ENCODE measurements around the gene SPRR1A.
"Not testable (repeated sequence)": the region's sequence is repeated elsewhere in the genome, so short reads cannot be mapped to it uniquely, and the experiment has no call there.

The SPRR1A gene

DNA sequence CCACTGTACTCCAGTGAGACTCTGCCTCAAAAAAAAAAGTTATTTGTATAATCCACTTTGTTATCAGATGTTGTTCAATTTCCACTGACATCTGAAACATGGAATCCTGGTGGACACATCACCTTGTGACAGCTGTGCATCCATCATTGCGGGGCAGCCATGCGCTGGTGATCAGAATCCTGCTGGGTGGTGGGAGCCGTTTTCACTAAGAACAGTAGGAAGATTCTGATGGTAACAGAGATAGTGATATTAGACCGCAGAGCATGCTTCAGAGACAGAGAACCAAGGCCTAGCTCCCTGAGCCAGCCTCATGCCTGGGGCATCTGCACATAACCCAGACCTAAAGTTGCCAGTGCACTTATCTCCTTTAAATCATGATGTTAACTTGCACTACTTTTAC, 14.6 kb downstream of the SPRR1A start:
- Histone ChIP-seq H4K20me1 (ENCODE audit: insufficient read depth, low read length) (no peaks in the 10 kb centered on the region), H3K9me2 (replicated peaks; ENCODE audit: insufficient read depth, low read length) (no peaks in the 10 kb centered on the region), H3K27ac (ENCODE audit: low read length) (no peak overlapping the region), H3K9ac (ENCODE audit: low read length) (no peak overlapping the region), H3K36me3 (replicated peaks; ENCODE audit: insufficient read depth, low read length) (no peaks in the 10 kb centered on the region), H3K4me1 (ENCODE audit: low read length) (no peaks in the 10 kb centered on the region), H3K9me3 (replicated peaks; ENCODE audit: insufficient read depth, low read length) (no peaks in the 10 kb centered on the region), H3K27me3 (replicated peaks; ENCODE audit: insufficient read depth, low read length) (no peaks in the 10 kb centered on the region), H3F3A (ENCODE audit: insufficient read depth, low read length) (no peaks in the 10 kb centered on the region), H3K4me2 (ENCODE audit: low read depth, low read length) (no peak overlapping the region), H2AFZ (ENCODE audit: low read length) (no peak overlapping the region), H3K4me3 (ENCODE audit: low read length) (no peak overlapping the region), H3K79me2 (ENCODE audit: low read length) (no peaks in the 10 kb centered on the region)
- no peak for DNase-seq
- TF ChIP-seq EZH2 (optimal IDR thresholded peaks at IDR 0.05; ENCODE audit: low read depth, low read length) (no peak), EZH2phosphoT487 (IDR thresholded peaks at IDR 0.05; ENCODE audit: low read length) (no peak)
- TF ChIP-seq, protein P1, sequence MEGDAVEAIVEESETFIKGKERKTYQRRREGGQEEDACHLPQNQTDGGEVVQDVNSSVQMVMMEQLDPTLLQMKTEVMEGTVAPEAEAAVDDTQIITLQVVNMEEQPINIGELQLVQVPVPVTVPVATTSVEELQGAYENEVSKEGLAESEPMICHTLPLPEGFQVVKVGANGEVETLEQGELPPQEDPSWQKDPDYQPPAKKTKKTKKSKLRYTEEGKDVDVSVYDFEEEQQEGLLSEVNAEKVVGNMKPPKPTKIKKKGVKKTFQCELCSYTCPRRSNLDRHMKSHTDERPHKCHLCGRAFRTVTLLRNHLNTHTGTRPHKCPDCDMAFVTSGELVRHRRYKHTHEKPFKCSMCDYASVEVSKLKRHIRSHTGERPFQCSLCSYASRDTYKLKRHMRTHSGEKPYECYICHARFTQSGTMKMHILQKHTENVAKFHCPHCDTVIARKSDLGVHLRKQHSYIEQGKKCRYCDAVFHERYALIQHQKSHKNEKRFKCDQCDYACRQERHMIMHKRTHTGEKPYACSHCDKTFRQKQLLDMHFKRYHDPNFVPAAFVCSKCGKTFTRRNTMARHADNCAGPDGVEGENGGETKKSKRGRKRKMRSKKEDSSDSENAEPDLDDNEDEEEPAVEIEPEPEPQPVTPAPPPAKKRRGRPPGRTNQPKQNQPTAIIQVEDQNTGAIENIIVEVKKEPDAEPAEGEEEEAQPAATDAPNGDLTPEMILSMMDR (IDR thresholded peaks at IDR 0.05; ENCODE audit: low read length) = no peak

DNA sequence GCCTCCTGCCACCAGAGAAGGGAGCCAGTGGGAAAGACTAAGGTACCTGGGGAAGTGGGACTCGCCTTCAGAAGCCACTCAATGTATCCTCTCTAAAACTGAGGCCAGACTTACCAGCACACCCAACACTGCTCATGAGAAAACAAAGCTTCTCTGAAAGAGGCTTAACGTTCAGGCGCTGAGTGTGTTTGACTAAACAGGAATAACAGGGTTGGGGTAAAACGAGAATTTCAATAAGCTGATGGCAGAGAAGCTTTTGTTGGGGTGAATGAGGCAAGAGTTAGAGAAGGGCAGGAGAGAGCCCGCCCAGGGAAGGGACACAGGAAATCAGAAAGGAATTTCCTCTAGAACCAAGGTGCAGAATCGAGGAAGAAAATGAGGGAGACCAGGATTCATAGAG, 15.9 kb downstream of the SPRR1A start:
- H3K4me2 ChIP-seq (ENCODE audit: low read depth, low read length) = no peak overlapping the region
- no peaks in the 10 kb centered on the region for H3K27me3 ChIP-seq (replicated peaks; ENCODE audit: insufficient read depth, low read length)
- no peaks in the 10 kb centered on the region for H3F3A ChIP-seq (ENCODE audit: insufficient read depth, low read length)
- H3K4me3 ChIP-seq (ENCODE audit: low read length) = no peak overlapping the region
- no peaks in the 10 kb centered on the region for H3K4me1 ChIP-seq (ENCODE audit: low read length)
- no peak for DNase-seq
- no peak overlapping the region for H2AFZ ChIP-seq (ENCODE audit: low read length)
- TF ChIP-seq EZH2 (optimal IDR thresholded peaks at IDR 0.05; ENCODE audit: low read depth, low read length) = no peak
- TF ChIP-seq EZH2phosphoT487 (IDR thresholded peaks at IDR 0.05; ENCODE audit: low read length) = no peak
- TF ChIP-seq, protein P1 (IDR thresholded peaks at IDR 0.05; ENCODE audit: low read length) = no peak
- no peaks in the 10 kb centered on the region for H4K20me1 ChIP-seq (ENCODE audit: insufficient read depth, low read length)
- H3K36me3 ChIP-seq (replicated peaks; ENCODE audit: insufficient read depth, low read length) = no peaks in the 10 kb centered on the region
- H3K9me2 ChIP-seq (replicated peaks; ENCODE audit: insufficient read depth, low read length) = no peaks in the 10 kb centered on the region
- H3K9me3 ChIP-seq (replicated peaks; ENCODE audit: insufficient read depth, low read length) = no peaks in the 10 kb centered on the region
- no peak overlapping the region for H3K9ac ChIP-seq (ENCODE audit: low read length)
- no peaks in the 10 kb centered on the region for H3K79me2 ChIP-seq (ENCODE audit: low read length)
- no peak overlapping the region for H3K27ac ChIP-seq (ENCODE audit: low read length)

DNA sequence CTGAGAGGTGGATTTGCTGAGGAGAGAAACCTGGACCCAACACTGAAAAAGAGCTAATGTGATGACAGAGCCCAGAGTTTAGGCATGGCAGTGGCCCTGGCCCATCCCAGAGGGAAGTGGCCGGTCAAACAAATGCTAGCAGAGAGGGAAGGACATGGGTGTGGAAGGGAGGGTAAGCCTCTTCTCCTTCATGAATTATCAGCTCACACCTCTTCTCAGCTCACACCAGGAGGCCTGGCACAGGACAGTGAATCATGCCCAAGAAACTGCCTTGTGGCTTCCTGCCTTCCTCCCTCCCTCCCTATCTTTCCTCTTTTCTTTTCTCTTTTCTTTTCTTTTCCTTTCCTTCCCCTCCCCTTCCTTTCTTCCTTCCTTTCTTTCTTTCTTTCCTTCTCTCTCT, 16.4 kb downstream of the SPRR1A start:
- no peaks in the 10 kb centered on the region for H3K36me3 ChIP-seq (replicated peaks; ENCODE audit: insufficient read depth, low read length)
- no peaks in the 10 kb centered on the region for H3K9me3 ChIP-seq (replicated peaks; ENCODE audit: insufficient read depth, low read length)
- H3K4me1 ChIP-seq (ENCODE audit: low read length) = no peaks in the 10 kb centered on the region
- no peak overlapping the region for H2AFZ ChIP-seq (ENCODE audit: low read length)
- H3F3A ChIP-seq (ENCODE audit: insufficient read depth, low read length) = no peaks in the 10 kb centered on the region
- H3K9me2 ChIP-seq (replicated peaks; ENCODE audit: insufficient read depth, low read length) = no peaks in the 10 kb centered on the region
- no peak overlapping the region for H3K27ac ChIP-seq (ENCODE audit: low read length)
- no peak overlapping the region for H3K9ac ChIP-seq (ENCODE audit: low read length)
- no peaks in the 10 kb centered on the region for H3K27me3 ChIP-seq (replicated peaks; ENCODE audit: insufficient read depth, low read length)
- H3K79me2 ChIP-seq (ENCODE audit: low read length) = no peaks in the 10 kb centered on the region
- DNase-seq = no peak
- no peak overlapping the region for H3K4me2 ChIP-seq (ENCODE audit: low read depth, low read length)
- H4K20me1 ChIP-seq (ENCODE audit: insufficient read depth, low read length) = no peaks in the 10 kb centered on the region
- no peak for TF ChIP-seq EZH2phosphoT487 (IDR thresholded peaks at IDR 0.05; ENCODE audit: low read length)
- H3K4me3 ChIP-seq (ENCODE audit: low read length) = no peak overlapping the region

DNA sequence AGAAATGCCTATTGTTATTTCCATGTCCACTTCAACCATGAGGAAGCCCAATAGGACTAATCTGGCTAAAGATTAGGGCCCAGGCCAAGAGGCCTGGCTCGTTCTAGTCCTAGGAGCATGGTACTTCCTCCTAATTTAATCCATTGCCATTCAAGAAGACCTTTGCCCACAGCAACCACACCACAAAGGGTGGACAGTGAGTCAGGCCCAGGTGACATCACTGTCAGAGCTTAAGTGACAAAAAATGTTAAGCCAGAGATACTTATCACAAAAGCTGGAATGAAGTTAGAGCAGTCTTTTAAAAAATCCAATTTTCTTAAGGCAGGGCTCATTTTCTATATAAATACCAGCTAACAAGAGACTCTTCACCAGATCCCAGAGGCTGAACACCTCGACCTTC, 17.5 kb downstream of the SPRR1A start, which contains the start of gene SPRR3:
Gene SPRR3, plus strand, starts transcription at position 368 of the 400 bp plus-strand sequence. CDS start 1,272 bp downstream, outside the sequence.
- H4K20me1 ChIP-seq (ENCODE audit: insufficient read depth, low read length) = no peaks in the 10 kb centered on the region
- H3K27ac ChIP-seq (ENCODE audit: low read length) = no peak within 1 kb of the TSS
- H3K36me3 ChIP-seq (replicated peaks; ENCODE audit: insufficient read depth, low read length) = no peaks in the 10 kb centered on the region
- no peaks in the 10 kb centered on the region for H3F3A ChIP-seq (ENCODE audit: insufficient read depth, low read length)
- H3K79me2 ChIP-seq (ENCODE audit: low read length) = no peaks in the 10 kb centered on the region
- DNase-seq = no peak
- H3K4me1 ChIP-seq (ENCODE audit: low read length) = no peaks in the 10 kb centered on the region
- no peak for TF ChIP-seq EZH2 (optimal IDR thresholded peaks at IDR 0.05; ENCODE audit: low read depth, low read length)
- TF ChIP-seq, protein P1 (IDR thresholded peaks at IDR 0.05; ENCODE audit: low read length) = no peak
- no peak for TF ChIP-seq EZH2phosphoT487 (IDR thresholded peaks at IDR 0.05; ENCODE audit: low read length)
- no peak within 1 kb of the TSS for H3K9ac ChIP-seq (ENCODE audit: low read length)
- no peak within 1 kb of the TSS for H3K4me3 ChIP-seq (ENCODE audit: low read length)
- no peaks in the 10 kb centered on the region for H3K9me2 ChIP-seq (replicated peaks; ENCODE audit: insufficient read depth, low read length)
- no peak within 1 kb of the TSS for H2AFZ ChIP-seq (ENCODE audit: low read length)
- no peaks in the 10 kb centered on the region for H3K27me3 ChIP-seq (replicated peaks; ENCODE audit: insufficient read depth, low read length)
- no peak within 1 kb of the TSS for H3K4me2 ChIP-seq (ENCODE audit: low read depth, low read length)
- H3K9me3 ChIP-seq (replicated peaks; ENCODE audit: insufficient read depth, low read length) = no peaks in the 10 kb centered on the region

DNA sequence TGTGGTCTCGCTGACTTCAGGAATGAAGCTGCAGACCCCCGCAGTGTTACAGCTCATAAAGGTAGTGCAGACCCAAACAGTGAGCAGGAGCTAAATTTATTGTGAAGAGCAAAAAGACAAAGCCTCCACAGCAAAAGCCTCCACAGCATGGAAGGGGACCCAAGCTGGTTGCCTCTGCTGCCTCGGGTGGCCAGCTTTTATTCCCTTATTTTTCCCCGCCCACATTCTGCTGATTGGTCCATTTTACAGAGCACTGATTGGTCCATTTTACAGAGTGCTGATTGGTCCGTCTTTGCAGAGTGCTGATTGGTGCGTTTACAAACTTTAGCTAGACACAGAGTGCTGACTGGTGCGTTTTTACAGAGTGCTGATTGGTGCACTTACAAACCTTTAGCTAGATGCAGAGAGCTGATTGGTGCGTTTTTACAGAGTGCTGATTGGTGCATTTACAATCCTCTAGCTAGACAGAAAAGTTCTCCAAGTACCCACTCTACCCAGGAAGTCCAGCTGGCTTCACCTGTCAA, 27.4 kb downstream of the SPRR1A start:
- not testable (repeated sequence) for H3K9ac ChIP-seq (ENCODE audit: low read length); H3K9me2 ChIP-seq (replicated peaks; ENCODE audit: insufficient read depth, low read length); H3F3A ChIP-seq (ENCODE audit: insufficient read depth, low read length); H4K20me1 ChIP-seq (ENCODE audit: insufficient read depth, low read length); DNase-seq; H3K27ac ChIP-seq (ENCODE audit: low read length); H3K79me2 ChIP-seq (ENCODE audit: low read length); H3K27me3 ChIP-seq (replicated peaks; ENCODE audit: insufficient read depth, low read length); H3K9me3 ChIP-seq (replicated peaks; ENCODE audit: insufficient read depth, low read length); H3K4me3 ChIP-seq (ENCODE audit: low read length); H3K36me3 ChIP-seq (replicated peaks; ENCODE audit: insufficient read depth, low read length); H3K4me1 ChIP-seq (ENCODE audit: low read length); H3K4me2 ChIP-seq (ENCODE audit: low read depth, low read length); H2AFZ ChIP-seq (ENCODE audit: low read length)
